IPS-18c (cell line): ENCODE measurements around the gene ASB1.

Experiments used
- H3K4me3 ChIP-seq: 2 replicates; pipeline ENCODE4 v1.7.0; 2013; ENCODE audit warnings: low read depth, mild to moderate bottlenecking, low read length, moderate library complexity; ENCODE audit not compliant: insufficient read depth
- H3K9me3 ChIP-seq: one replicate; pipeline ENCODE4 v1.6.1; 2013; ENCODE audit warnings: mild to moderate bottlenecking, low read length, moderate library complexity; ENCODE audit not compliant: control insufficient read depth, insufficient read depth

The ASB1 gene

GRCh38 chr2:238418196-238418998 is 8.3 kb upstream of the ASB1 start:
- Histone ChIP-seq H3K9me3 (peaks cover 5% of the 10 kb centered on the region), H3K4me3 (no peak overlapping the region)

- Histone ChIP-seq H3K4me3 (no peak overlapping the region), H3K9me3 (peaks cover 5% of the 10 kb centered on the region)
Measured at GRCh38 chr2:238418999-238419546, 7.7 kb upstream of the ASB1 start.

- Histone ChIP-seq H3K9me3 (peaks cover 3% of the 10 kb centered on the region), H3K4me3 (no peak overlapping the region)
Measured at GRCh38 chr2:238420442-238420841, 6.3 kb upstream of the ASB1 start.

GRCh38 chr2:238420878-238421694 is 5.6 kb upstream of the ASB1 start:
- Histone ChIP-seq H3K9me3 (no peaks in the 10 kb centered on the region), H3K4me3 (no peak overlapping the region)

GRCh38 chr2:238421695-238422035 is 5.1 kb upstream of the ASB1 start:
- H3K9me3 ChIP-seq: no peaks in the 10 kb centered on the region
- H3K4me3 ChIP-seq: no peak overlapping the region

- Histone ChIP-seq H3K9me3 (no peaks in the 10 kb centered on the region), H3K4me3 (no peak overlapping the region)
Measured at GRCh38 chr2:238422285-238422684, 4.4 kb upstream of the ASB1 start.

GRCh38 chr2:238422940-238423339 is 3.8 kb upstream of the ASB1 start:
- Histone ChIP-seq H3K4me3 (no peak overlapping the region), H3K9me3 (no peaks in the 10 kb centered on the region)

GRCh38 chr2:238423561-238424312 is 3.0 kb upstream of the ASB1 start:
- Histone ChIP-seq H3K9me3 (no peaks in the 10 kb centered on the region), H3K4me3 (no peak overlapping the region)

GRCh38 chr2:238424313-238424700 is 2.4 kb upstream of the ASB1 start:
- H3K4me3 ChIP-seq: no peak overlapping the region
- H3K9me3 ChIP-seq: no peaks in the 10 kb centered on the region

GRCh38 chr2:238425505-238425978 is 1.2 kb upstream of the ASB1 start:
- peak overlapping the region; percentile 93 for H3K4me3 ChIP-seq

GRCh38 chr2:238425979-238426567 is 654 bp upstream of the ASB1 start:
- Histone ChIP-seq H3K4me3 (peak overlapping the region; percentile 93), H3K9me3 (no peaks in the 10 kb centered on the region)

More at GRCh38 chr2:238425505-238425978, 1.2 kb upstream of the ASB1 start:
- H3K9me3 ChIP-seq: no peaks in the 10 kb centered on the region

GRCh38 chr2:238427435-238428162 is 872 bp downstream of the ASB1 start:
- H3K4me3 ChIP-seq: peak overlapping the region; percentile 93
- no peaks in the 10 kb centered on the region for H3K9me3 ChIP-seq

- H3K4me3 ChIP-seq: no peak overlapping the region
Measured at GRCh38 chr2:238428866-238429265, 2.1 kb downstream of the ASB1 start.

GRCh38 chr2:238430781-238431180 is 4.1 kb downstream of the ASB1 start:
- no peak overlapping the region for H3K4me3 ChIP-seq
- H3K9me3 ChIP-seq: no peaks in the 10 kb centered on the region

More at GRCh38 chr2:238428866-238429265, 2.1 kb downstream of the ASB1 start:
- no peaks in the 10 kb centered on the region for H3K9me3 ChIP-seq

- H3K4me3 ChIP-seq: no peak overlapping the region
Measured at GRCh38 chr2:238431456-238431855, 4.7 kb downstream of the ASB1 start.

GRCh38 chr2:238433300-238433915 is 6.7 kb downstream of the ASB1 start:
- no peak overlapping the region for H3K4me3 ChIP-seq
- no peaks in the 10 kb centered on the region for H3K9me3 ChIP-seq

More at GRCh38 chr2:238431456-238431855, 4.7 kb downstream of the ASB1 start:
- no peaks in the 10 kb centered on the region for H3K9me3 ChIP-seq
